Panc1 (cell line): ENCODE measurements around the gene IGSF22. TPM values are rescaled to one million over a fixed set of nuclear protein-coding genes. Genes with fewer than 3 reads are reported as not detected.

ENCODE experiments used
- ATAC-seq: fragments of 200-7000 bp; cut with Tn5 transposase; 2 replicates; pipeline ENCODE4 v1.9.1; 2020; ENCODE audit warnings: mild to moderate bottlenecking, moderate library complexity
- BruUV-seq: library from RNA; stranded (reverse); fragments of 400-500 nt; replicated peaks from 2 replicates; lab custom pipeline; 2021; lab: Mats Ljungman, UMichigan
- CTCF ChIA-PET: fragments of 300-600 bp; sonication (Branson Sonifier 250); formaldehyde crosslinking; loops from one replicate; lab custom pipeline; 2022; ENCODE audit warnings: antibody characterized with exemption; lab: Charles Lee
- POLR2A ChIA-PET: fragments of 300-600 bp; sonication (Branson Sonifier 250); formaldehyde crosslinking; loops from one replicate; lab custom pipeline; 2022; ENCODE audit warnings: antibody characterized with exemption; lab: Charles Lee
- DNase-seq: peaks from one replicate; pipeline ENCODE4 v3.0.0-alpha.2; 2010; ENCODE audit warnings: low read depth, low spot score
- H3K27ac ChIP-seq: 2 replicates; pipeline ENCODE4 v1.5.1; 2011; ENCODE audit warnings: mild to moderate bottlenecking, low read length, inconsistent platforms
- H3K27me3 ChIP-seq: fragments of 200-500 bp; sonication (Bioruptor generic); 2 replicates; pipeline ENCODE4 v1.6.0; 2014; ENCODE audit warnings: low read length, inconsistent platforms; ENCODE audit not compliant: control insufficient read depth, insufficient read depth
- H3K36me3 ChIP-seq: fragments of 200-500 bp; sonication (Bioruptor generic); 2 replicates; pipeline ENCODE4 v1.5.1; 2014; ENCODE audit warnings: inconsistent platforms, mild to moderate bottlenecking, low read length, moderate library complexity; ENCODE audit not compliant: control insufficient read depth, insufficient read depth
- H3K4me1 ChIP-seq: 2 replicates; pipeline ENCODE4 v1.5.1; 2011; ENCODE audit warnings: inconsistent platforms, mild to moderate bottlenecking, low read length, moderate library complexity; ENCODE audit not compliant: control insufficient read depth, insufficient read depth
- H3K4me3 ChIP-seq, 2 experiments: 2 replicates each; pipeline ENCODE4 v1.5.1; 2011 to 2012; ENCODE audit warnings: low read depth in 2 of 2, low read length in 2 of 2, mild to moderate bottlenecking in 2 of 2, inconsistent platforms in 1 of 2, moderate library complexity in 1 of 2
- H3K9me3 ChIP-seq: fragments of 200-500 bp; sonication (Bioruptor generic); 2 replicates; pipeline ENCODE4 v1.5.1; 2014; ENCODE audit warnings: low read depth, mild to moderate bottlenecking, inconsistent platforms, low read length, moderate library complexity; ENCODE audit not compliant: control insufficient read depth, insufficient read depth
- CTCF ChIP-seq: fragments of 450-650 bp; IDR thresholded peaks from 2 replicates; pipeline ENCODE4 v1.5.1; 2017; ENCODE audit warnings: mild to moderate bottlenecking
- POLR2AphosphoS5 ChIP-seq: IDR thresholded peaks from 2 replicates; pipeline ENCODE4 v1.6.1; 2012; ENCODE audit warnings: mild to moderate bottlenecking, low read depth, low read length, moderate library complexity
- SIN3A ChIP-seq: IDR thresholded peaks from 2 replicates; pipeline ENCODE4 v1.6.1; 2012; ENCODE audit warnings: low read depth, mild to moderate bottlenecking, low read length, moderate library complexity, borderline replicate concordance; ENCODE audit not compliant: insufficient read depth
- TCF7L2 ChIP-seq: IDR thresholded peaks from 2 replicates; pipeline ENCODE4 v1.6.1; 2011; ENCODE audit warnings: mild to moderate bottlenecking, low read depth, low read length, inconsistent platforms
- in situ Hi-C: cut with HindIII; loops from 2 replicates; pipeline ENCODE4 v1.10.0; 2016; ENCODE audit warnings: low sequenced_read_pairs, low pct_unique_long_range_greater_than_20kb
- intact Hi-C: fragments of 100-400 bp; cut with micrococcal nuclease; formaldehyde crosslinking; loops from one replicate; pipeline ENCODE4 v1.10.0; 2022; ENCODE audit not compliant: unreplicated experiment
- total RNA-seq: library from RNA; stranded (reverse); gene quantifications from one replicate; pipeline ENCODE4 v1.2.1, GENCODE V29; 2021; ENCODE audit not compliant: unreplicated experiment
- TF ChIP-seq, protein P1 (sequence below), 2 experiments: IDR thresholded peaks; 2 replicates each; pipeline ENCODE4 v1.6.1; 2011 to 2012; ENCODE audit warnings: low read depth in 2 of 2, control low read depth in 1 of 2, low read length in 1 of 2, mild to moderate bottlenecking in 1 of 2, moderate library complexity in 1 of 2; ENCODE audit not compliant: insufficient read depth in 1 of 2

The IGSF22 gene
- total RNA-seq, 1 experiment from 2014 or later: not detected

- no peaks in the 10 kb centered on the region for H3K9me3 ChIP-seq
- no peaks in the 10 kb centered on the region for H3K36me3 ChIP-seq
- ChIA-PET POLR2A (no interaction called here), CTCF (interaction anchor here (0.9 kb wide), 1 partner anchor 27 kb away, joined by 3 read pairs; no protein-coding TSS in a partner anchor)
- intact Hi-C loops: no loop called here
- peaks cover 3% of the 10 kb centered on the region; the same call in 1 of the 2 replicates for H3K4me1 ChIP-seq
- no peak for ATAC-seq
- DNase-seq: no peak
- no peak overlapping the region for H3K27ac ChIP-seq
- no peak overlapping the region for H3K4me3 ChIP-seq
- no peaks in the 10 kb centered on the region for H3K27me3 ChIP-seq
- in situ Hi-C loops: no loop called here
- no TSS peak for BruUV-seq
- TF ChIP-seq, protein P1, sequence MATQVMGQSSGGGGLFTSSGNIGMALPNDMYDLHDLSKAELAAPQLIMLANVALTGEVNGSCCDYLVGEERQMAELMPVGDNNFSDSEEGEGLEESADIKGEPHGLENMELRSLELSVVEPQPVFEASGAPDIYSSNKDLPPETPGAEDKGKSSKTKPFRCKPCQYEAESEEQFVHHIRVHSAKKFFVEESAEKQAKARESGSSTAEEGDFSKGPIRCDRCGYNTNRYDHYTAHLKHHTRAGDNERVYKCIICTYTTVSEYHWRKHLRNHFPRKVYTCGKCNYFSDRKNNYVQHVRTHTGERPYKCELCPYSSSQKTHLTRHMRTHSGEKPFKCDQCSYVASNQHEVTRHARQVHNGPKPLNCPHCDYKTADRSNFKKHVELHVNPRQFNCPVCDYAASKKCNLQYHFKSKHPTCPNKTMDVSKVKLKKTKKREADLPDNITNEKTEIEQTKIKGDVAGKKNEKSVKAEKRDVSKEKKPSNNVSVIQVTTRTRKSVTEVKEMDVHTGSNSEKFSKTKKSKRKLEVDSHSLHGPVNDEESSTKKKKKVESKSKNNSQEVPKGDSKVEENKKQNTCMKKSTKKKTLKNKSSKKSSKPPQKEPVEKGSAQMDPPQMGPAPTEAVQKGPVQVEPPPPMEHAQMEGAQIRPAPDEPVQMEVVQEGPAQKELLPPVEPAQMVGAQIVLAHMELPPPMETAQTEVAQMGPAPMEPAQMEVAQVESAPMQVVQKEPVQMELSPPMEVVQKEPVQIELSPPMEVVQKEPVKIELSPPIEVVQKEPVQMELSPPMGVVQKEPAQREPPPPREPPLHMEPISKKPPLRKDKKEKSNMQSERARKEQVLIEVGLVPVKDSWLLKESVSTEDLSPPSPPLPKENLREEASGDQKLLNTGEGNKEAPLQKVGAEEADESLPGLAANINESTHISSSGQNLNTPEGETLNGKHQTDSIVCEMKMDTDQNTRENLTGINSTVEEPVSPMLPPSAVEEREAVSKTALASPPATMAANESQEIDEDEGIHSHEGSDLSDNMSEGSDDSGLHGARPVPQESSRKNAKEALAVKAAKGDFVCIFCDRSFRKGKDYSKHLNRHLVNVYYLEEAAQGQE (IDR thresholded peaks at IDR 0.05; ENCODE audit: insufficient read depth in 1 of 2, low read depth in 2 of 2, low read length in 1 of 2): no peak
- TF ChIP-seq SIN3A: no peak
Observed at GRCh38 chr11:18748766-18749365, 22.9 kb upstream of the IGSF22 start.

- in situ Hi-C loops (no loop called here), intact Hi-C loops (no loop called here)
- Histone ChIP-seq H3K9me3 (no peaks in the 10 kb centered on the region), H3K4me1 (peaks cover 3% of the 10 kb centered on the region; the same call in 1 of the 2 replicates), H3K36me3 (no peaks in the 10 kb centered on the region), H3K27ac (no peak overlapping the region), H3K4me3 (no peak overlapping the region), H3K27me3 (no peaks in the 10 kb centered on the region)
- ChIA-PET CTCF (interaction anchor here (2.5 kb wide), 1 partner anchor 20 kb away, joined by 7 read pairs; no protein-coding TSS in a partner anchor), POLR2A (no interaction called here)
- no TSS peak for BruUV-seq
- ATAC-seq: no peak
- no peak for TF ChIP-seq POLR2AphosphoS5
- TF ChIP-seq TCF7L2: no peak
- no peak for TF ChIP-seq CTCF
- TF ChIP-seq, protein P1 (IDR thresholded peaks at IDR 0.05; ENCODE audit: insufficient read depth in 1 of 2, low read depth in 2 of 2, low read length in 1 of 2): no peak
- TF ChIP-seq SIN3A: no peak
- no peak for DNase-seq
Observed at GRCh38 chr11:18745251-18745650, 19.3 kb upstream of the IGSF22 start.
